ENCODE data around the gene C1orf116. TPM values are rescaled to one million over a fixed set of nuclear protein-coding genes. Genes with fewer than 3 reads are reported as not detected.

C1orf116 gene
- total RNA-seq, 1 experiment from 2014 or later: 8.7 TPM

DNA sequence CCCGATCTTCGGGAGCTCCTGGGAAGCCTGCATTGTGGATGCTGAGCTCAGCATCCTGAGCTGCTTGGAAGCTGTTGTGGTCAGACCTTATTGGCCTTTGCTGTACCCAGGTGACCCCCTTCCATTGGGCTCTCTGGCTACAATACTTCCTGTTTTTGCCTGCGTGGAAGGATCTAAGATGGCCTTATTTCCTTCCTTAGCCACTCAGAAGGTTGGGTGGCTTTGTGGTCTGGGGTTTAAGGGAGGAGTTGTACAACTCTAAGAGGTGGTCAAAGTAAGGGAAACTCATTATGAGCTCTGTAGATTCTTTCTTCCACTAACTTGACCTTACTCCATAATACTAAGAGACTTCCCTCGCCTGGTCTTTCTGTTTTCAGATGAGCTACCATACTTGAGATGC lies 38.3 kb upstream of the C1orf116 start:
- POLR2A ChIA-PET: no interaction called here
- Histone ChIP-seq H3K4me1 (no peaks in the 10 kb centered on the region), H3K36me3 (ENCODE audit: control insufficient read depth, insufficient read depth, low read length) (peaks cover 3% of the 10 kb centered on the region), H3K9me3 (no peaks in the 10 kb centered on the region), H3K27me3 (replicated peaks; ENCODE audit: control insufficient read depth, insufficient read depth, low read length) (no peaks in the 10 kb centered on the region), H3K4me3 (ENCODE audit: low read depth, low read length) (no peak overlapping the region)
- Mint-ChIP-seq H3K4me3 (ENCODE audit: unreplicated experiment) (no peak overlapping the region), H3K27me3 (ENCODE audit: insufficient read depth, unreplicated experiment) (no peaks in the 10 kb centered on the region), H3K4me1 (ENCODE audit: low read depth, unreplicated experiment) (no peaks in the 10 kb centered on the region), H3K9me3 (ENCODE audit: unreplicated experiment) (no peaks in the 10 kb centered on the region), H3K27ac (ENCODE audit: unreplicated experiment) (no peak overlapping the region), H3K36me3 (ENCODE audit: insufficient read depth, unreplicated experiment) (peaks cover 19% of the 10 kb centered on the region)
- CTCF ChIA-PET: interaction anchor here (0.6 to 0.7 kb wide), 2 partner anchors 18 to 336 kb away, joined by 3 to 4 read pairs; partner anchors contain the start of gene PFKFB2
- intact Hi-C loops (cut with micrococcal nuclease; ENCODE audit: unreplicated experiment): no loop called here
- TF ChIP-seq, protein P1, sequence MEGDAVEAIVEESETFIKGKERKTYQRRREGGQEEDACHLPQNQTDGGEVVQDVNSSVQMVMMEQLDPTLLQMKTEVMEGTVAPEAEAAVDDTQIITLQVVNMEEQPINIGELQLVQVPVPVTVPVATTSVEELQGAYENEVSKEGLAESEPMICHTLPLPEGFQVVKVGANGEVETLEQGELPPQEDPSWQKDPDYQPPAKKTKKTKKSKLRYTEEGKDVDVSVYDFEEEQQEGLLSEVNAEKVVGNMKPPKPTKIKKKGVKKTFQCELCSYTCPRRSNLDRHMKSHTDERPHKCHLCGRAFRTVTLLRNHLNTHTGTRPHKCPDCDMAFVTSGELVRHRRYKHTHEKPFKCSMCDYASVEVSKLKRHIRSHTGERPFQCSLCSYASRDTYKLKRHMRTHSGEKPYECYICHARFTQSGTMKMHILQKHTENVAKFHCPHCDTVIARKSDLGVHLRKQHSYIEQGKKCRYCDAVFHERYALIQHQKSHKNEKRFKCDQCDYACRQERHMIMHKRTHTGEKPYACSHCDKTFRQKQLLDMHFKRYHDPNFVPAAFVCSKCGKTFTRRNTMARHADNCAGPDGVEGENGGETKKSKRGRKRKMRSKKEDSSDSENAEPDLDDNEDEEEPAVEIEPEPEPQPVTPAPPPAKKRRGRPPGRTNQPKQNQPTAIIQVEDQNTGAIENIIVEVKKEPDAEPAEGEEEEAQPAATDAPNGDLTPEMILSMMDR (IDR thresholded peaks at IDR 0.05; ENCODE audit: insufficient read depth in 1 of 2, low read depth in 1 of 2, low read length in 1 of 2, severe bottlenecking in 1 of 2, unreplicated experiment in 1 of 2): no peak
- no TSS peak for BruUV-seq (replicated peaks)
- DNase-seq: no peak

DNA sequence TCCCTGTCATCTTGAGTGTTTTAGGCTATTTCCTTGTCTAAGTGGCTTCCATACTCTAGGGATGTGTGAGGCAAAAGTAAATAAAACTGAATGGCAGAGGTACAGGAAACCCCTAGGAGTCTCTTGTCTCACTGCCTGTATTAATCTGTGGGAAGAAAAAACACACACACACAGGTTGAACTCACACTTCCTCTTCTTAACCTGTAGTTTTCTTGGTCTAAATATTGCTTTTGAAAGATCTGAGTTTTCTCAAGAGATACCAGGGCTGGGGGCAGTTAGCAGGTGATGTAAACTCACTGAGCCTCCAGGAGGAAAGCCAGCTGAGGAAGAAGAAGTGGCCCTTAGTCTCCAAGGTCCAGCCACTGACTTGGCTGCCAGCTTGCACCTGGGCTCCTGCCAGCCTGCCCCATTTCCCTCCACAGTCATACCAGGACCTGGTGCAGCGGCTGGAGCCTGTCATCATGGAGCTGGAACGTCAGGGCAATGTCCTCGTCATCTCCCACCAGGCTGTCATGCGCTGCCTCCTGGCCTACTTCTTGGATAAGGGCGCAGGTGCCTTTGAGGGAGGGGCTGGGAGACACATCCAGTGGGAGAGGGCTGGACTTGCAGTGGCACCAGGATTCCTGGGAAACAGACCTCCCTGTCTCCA lies 37.4 kb upstream of the C1orf116 start:
- ChIA-PET POLR2A (interaction anchor here (1.3 kb wide), 1 partner anchor 17 kb away, joined by 4 read pairs; the partner anchor contains the start of gene PFKFB2), CTCF (no interaction called here)
- no peak overlapping the region for H3K27ac Mint-ChIP-seq (ENCODE audit: unreplicated experiment)
- Histone ChIP-seq H3K9me3 (no peaks in the 10 kb centered on the region), H3K36me3 (ENCODE audit: control insufficient read depth, insufficient read depth, low read length) (peaks cover 3% of the 10 kb centered on the region), H3K27me3 (replicated peaks; ENCODE audit: control insufficient read depth, insufficient read depth, low read length) (no peaks in the 10 kb centered on the region), H3K4me1 (no peaks in the 10 kb centered on the region), H3K4me3 (ENCODE audit: low read depth, low read length) (no peak overlapping the region)
- BruUV-seq (replicated peaks): no TSS peak
- no peak overlapping the region for H3K4me3 Mint-ChIP-seq (ENCODE audit: unreplicated experiment)
- H3K36me3 Mint-ChIP-seq (ENCODE audit: insufficient read depth, unreplicated experiment): peaks cover 26% of the 10 kb centered on the region
- TF ChIP-seq, protein P1 (IDR thresholded peaks at IDR 0.05; ENCODE audit: insufficient read depth in 1 of 2, low read depth in 1 of 2, low read length in 1 of 2, severe bottlenecking in 1 of 2, unreplicated experiment in 1 of 2): no peak
- no peaks in the 10 kb centered on the region for H3K9me3 Mint-ChIP-seq (ENCODE audit: unreplicated experiment)
- no peaks in the 10 kb centered on the region for H3K4me1 Mint-ChIP-seq (ENCODE audit: low read depth, unreplicated experiment)
- no peak for DNase-seq
- no peaks in the 10 kb centered on the region for H3K27me3 Mint-ChIP-seq (ENCODE audit: insufficient read depth, unreplicated experiment)
- intact Hi-C loops (cut with micrococcal nuclease; ENCODE audit: unreplicated experiment): no loop called here

DNA sequence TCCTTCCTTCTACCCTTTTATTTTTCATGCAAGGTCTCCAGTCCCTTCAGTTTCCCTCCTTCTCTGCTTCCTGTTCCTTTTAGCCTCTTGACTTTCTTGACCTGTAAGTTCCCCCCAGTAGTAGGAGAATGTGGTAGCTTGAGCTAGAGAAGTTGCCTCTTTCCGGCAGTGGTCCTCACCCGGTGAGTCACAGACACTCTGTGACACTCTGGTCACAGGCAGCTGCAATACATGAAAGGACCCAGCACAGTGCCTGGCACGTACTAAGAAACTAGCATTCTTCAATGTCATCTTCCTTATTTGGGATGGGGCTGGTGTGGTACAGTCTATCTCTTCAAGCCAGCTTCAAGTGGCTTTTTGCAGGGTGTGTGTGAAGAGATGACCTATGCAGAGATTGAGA lies 36.5 kb upstream of the C1orf116 start:
- no peaks in the 10 kb centered on the region for H3K27me3 Mint-ChIP-seq (ENCODE audit: insufficient read depth, unreplicated experiment)
- no peaks in the 10 kb centered on the region for H3K9me3 Mint-ChIP-seq (ENCODE audit: unreplicated experiment)
- no peak for DNase-seq
- no peak overlapping the region for H3K4me3 Mint-ChIP-seq (ENCODE audit: unreplicated experiment)
- no peak overlapping the region for H3K4me3 ChIP-seq (ENCODE audit: low read depth, low read length)
- no peak overlapping the region for H3K27ac Mint-ChIP-seq (ENCODE audit: unreplicated experiment)
- TF ChIP-seq, protein P1 (IDR thresholded peaks at IDR 0.05; ENCODE audit: insufficient read depth in 1 of 2, low read depth in 1 of 2, low read length in 1 of 2, severe bottlenecking in 1 of 2, unreplicated experiment in 1 of 2): no peak
- no peaks in the 10 kb centered on the region for H3K4me1 ChIP-seq
- peaks cover 30% of the 10 kb centered on the region for H3K36me3 Mint-ChIP-seq (ENCODE audit: insufficient read depth, unreplicated experiment)
- intact Hi-C loops (cut with micrococcal nuclease; ENCODE audit: unreplicated experiment): no loop called here
- H3K36me3 ChIP-seq (ENCODE audit: control insufficient read depth, insufficient read depth, low read length): peaks cover 3% of the 10 kb centered on the region
- CTCF ChIA-PET: no interaction called here
- no peaks in the 10 kb centered on the region for H3K4me1 Mint-ChIP-seq (ENCODE audit: low read depth, unreplicated experiment)
- no TSS peak for BruUV-seq (replicated peaks)
- no peaks in the 10 kb centered on the region for H3K9me3 ChIP-seq
- H3K27me3 ChIP-seq (replicated peaks; ENCODE audit: control insufficient read depth, insufficient read depth, low read length): no peaks in the 10 kb centered on the region
- POLR2A ChIA-PET: interaction anchor here (1.3 kb wide), 1 partner anchor 16 kb away, joined by 4 read pairs; the partner anchor contains the start of gene PFKFB2
